Hair follicle dermal papilla cell (primary cell): ENCODE results near the gene RAG1. TPM values are rescaled to one million over a fixed set of nuclear protein-coding genes. Genes with fewer than 3 reads are reported as not detected.

ENCODE experiments used
- total RNA-seq: library from RNA; depleted of rRNA; stranded (reverse); fragments of >200 nt; gene quantifications from 2 replicates; pipeline ENCODE4 v1.2.3, GENCODE V29; 2012

RAG1 gene
- total RNA-seq: 0.85 and 0.97 TPM in 2 replicates

DNA sequence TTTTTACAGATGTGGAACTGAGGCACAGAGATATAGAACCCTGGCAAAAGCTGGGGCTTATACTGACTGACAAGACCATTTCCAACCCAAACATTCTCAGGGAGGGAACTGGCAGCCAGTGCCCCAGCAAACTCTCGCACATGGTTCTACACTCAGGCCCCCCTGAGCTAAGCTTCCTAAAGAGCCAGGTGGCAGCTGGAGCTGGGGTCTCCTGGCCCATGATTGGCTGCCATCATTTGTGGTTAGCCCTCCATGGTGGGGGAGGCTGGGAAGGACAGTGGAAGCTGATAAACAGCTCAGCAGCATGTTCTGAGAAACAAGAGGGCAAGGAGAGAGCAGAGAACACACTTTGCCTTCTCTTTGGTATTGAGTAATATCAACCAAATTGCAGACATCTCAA lies at the start of gene RAG1:
Gene RAG1, plus strand, starts transcription at position 314 of the 400 bp plus-strand sequence. CDS start 5,298 bp downstream, outside the sequence.

DNA sequence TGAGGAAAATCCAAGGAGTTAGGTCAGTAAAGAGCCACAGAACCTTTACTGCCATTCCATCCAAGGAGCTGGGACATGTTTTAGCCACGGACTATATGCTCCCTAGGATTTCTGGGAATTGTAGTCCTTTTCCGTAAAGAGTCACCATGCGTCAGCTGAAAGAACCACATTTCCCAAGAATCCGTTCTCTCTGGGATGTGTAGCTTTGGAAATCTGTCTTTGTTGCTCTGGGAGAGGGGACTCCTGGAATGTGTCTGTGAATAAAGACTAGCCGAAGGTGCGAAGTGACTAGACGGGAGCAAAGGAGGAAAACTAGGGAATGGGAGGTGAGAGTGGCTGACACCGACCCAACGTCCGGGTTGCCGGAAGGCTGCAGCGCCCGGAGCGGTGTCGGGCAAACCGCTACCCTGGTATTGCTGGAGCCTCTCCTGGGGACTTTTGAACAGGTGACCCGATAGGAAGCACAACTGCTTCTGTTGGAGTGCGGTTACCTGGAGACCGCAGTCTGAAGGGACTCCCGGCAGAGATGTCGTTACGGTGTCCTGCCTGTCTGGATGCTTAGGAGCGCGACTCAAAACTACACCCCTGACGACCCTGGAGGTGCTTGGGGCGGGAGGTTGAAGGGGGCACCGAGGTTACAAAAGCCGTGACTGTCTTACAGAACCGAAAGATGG lies 26.6 kb downstream of the RAG1 start, which contains the start of gene IFTAP:
Gene IFTAP, plus strand, starts transcription at position 187 of the 674 bp plus-strand sequence. CDS start 15,602 bp downstream, outside the sequence.

DNA sequence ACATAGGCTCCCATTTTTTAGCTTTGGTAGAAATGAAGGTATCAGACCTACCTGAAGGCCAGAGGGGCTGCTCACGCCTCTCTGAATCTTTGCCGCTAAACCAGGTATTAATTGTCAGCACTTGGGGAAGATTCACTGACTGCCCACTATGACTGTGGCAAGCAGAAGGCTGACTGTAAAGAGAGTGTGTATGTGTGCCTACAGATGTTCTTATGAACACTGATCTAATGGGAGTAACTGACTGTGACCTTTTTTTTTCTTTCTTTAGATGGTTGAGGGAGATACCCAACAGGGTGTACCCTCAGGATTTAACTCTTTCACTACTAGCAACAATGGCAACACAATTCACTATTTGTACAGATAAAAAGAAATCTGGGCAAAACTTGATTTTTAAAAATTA lies 30.2 kb downstream of the RAG1 start, which contains the start of gene RAG2:
Gene RAG2, minus strand, starts transcription at position 186 of the 400 bp plus-strand sequence. CDS start 4,068 bp downstream, outside the sequence.

Other genes with a start within 250 kb of the RAG1 start
- gene TRAF6, start 57.7 kb upstream of the RAG1 start, total RNA-seq: 14.8 and 17.4 TPM in 2 replicates
- 13.0 and 20.3 TPM in 2 replicates for gene IFTAP, start 26.5 kb downstream of the RAG1 start, total RNA-seq
- gene RAG2, start 30.2 kb downstream of the RAG1 start, total RNA-seq: not detected in 2 replicates